GM12878 (cell line): ENCODE measurements around the gene NHLRC4. TPM values are rescaled to one million over a fixed set of nuclear protein-coding genes. Genes with fewer than 3 reads are reported as not detected.

ENCODE experiments used
- ATAC-seq: fragments of 200-7000 bp; cut with Tn5 transposase; 3 replicates; pipeline ENCODE4 v1.9.1; 2020; ENCODE audit warnings: mild to moderate bottlenecking, moderate library complexity
- BruUV-seq: library from RNA; stranded (reverse); fragments of 400-500 nt; replicated peaks from 2 replicates; lab custom pipeline; 2021; lab: Mats Ljungman, UMichigan
- CTCF ChIA-PET: fragments of 300-600 bp; sonication (Branson Sonifier 250); formaldehyde crosslinking; extraction: SDS; loops from one replicate; lab custom pipeline; 2021; ENCODE audit warnings: inconsistent platforms; lab: Yijun Ruan, JAX
- POLR2A ChIA-PET: fragments of 350-600 bp; formaldehyde crosslinking; extraction: SDS; loops from one replicate; lab custom pipeline; 2021; ENCODE audit warnings: inconsistent platforms; lab: Charles Lee
- RAD21 ChIA-PET: fragments of 300-600 bp; sonication (Branson Sonifier 250); formaldehyde crosslinking; loops from one replicate; lab custom pipeline; 2023; ENCODE audit warnings: antibody characterized with exemption; ENCODE audit not compliant: unreplicated experiment; lab: Charles Lee
- SMC1A ChIA-PET: fragments of 300-600 bp; sonication (Branson Sonifier 250); formaldehyde crosslinking; loops from one replicate; lab custom pipeline; 2023; ENCODE audit not compliant: unreplicated experiment, uncharacterized antibody; lab: Charles Lee
- DNase-seq: peaks from one replicate; pipeline ENCODE4 v3.0.0-alpha.2; 2011; ENCODE audit warnings: low read depth, low spot score
- FAIRE-seq: peaks from 3 replicates; lab custom pipeline; 2011; peaks lifted over from hg19 to GRCh38; lab: Jason Lieb, UNC
- H2AFZ ChIP-seq: 2 replicates; pipeline ENCODE4 v1.6.0; 2011; ENCODE audit warnings: low read depth, low read length, control low read depth; ENCODE audit not compliant: control insufficient read depth
- H3K27ac ChIP-seq: 2 replicates; pipeline ENCODE4 v1.5.1; 2011; ENCODE audit warnings: control low read depth; ENCODE audit not compliant: control insufficient read depth, insufficient read depth
- H3K27me3 ChIP-seq, 2 experiments: replicated peaks in 1 of 2; 2 replicates each; pipeline versions ENCODE4 v1.6.0 to v1.6.1; 2011; ENCODE audit warnings: low read length in 1 of 2; ENCODE audit not compliant: control insufficient read depth in 2 of 2, insufficient read depth in 2 of 2
- H3K36me3 ChIP-seq, 2 experiments: 2 replicates each; pipeline ENCODE4 v1.5.1; 2011; ENCODE audit warnings: low read length in 1 of 2; ENCODE audit not compliant: control insufficient read depth in 2 of 2, insufficient read depth in 2 of 2
- H3K4me1 ChIP-seq: 2 replicates; pipeline ENCODE4 v1.6.1; 2011; ENCODE audit warnings: mild to moderate bottlenecking, low read length, moderate library complexity, mixed read lengths; ENCODE audit not compliant: control insufficient read depth, insufficient read depth
- H3K4me2 ChIP-seq: 2 replicates; pipeline ENCODE4 v1.6.0; 2011; ENCODE audit warnings: control low read depth; ENCODE audit not compliant: control insufficient read depth, insufficient read depth
- H3K4me3 ChIP-seq: fragments of 200-600 bp; sonication (generic); 2 replicates; pipeline ENCODE4 v1.5.1; 2016
- H3K79me2 ChIP-seq: 2 replicates; pipeline ENCODE4 v1.6.0; 2011; ENCODE audit warnings: low read length; ENCODE audit not compliant: control insufficient read depth, insufficient read depth
- H3K9ac ChIP-seq: 2 replicates; pipeline ENCODE4 v1.8.0; 2011; ENCODE audit warnings: low read length, control low read depth, mixed read lengths; ENCODE audit not compliant: control insufficient read depth, insufficient read depth
- H3K9me3 ChIP-seq: replicated peaks from 3 replicates; pipeline ENCODE4 v1.5.1; 2011; ENCODE audit warnings: mild to moderate bottlenecking, low read length; ENCODE audit not compliant: control insufficient read depth, insufficient read depth
- H4K20me1 ChIP-seq: 2 replicates; pipeline ENCODE4 v1.6.0; 2011; ENCODE audit not compliant: control insufficient read depth, insufficient read depth
- POLR2AphosphoS2 ChIP-seq: IDR thresholded peaks from 2 replicates; pipeline ENCODE4 v1.6.1; 2011; ENCODE audit warnings: low read depth, mild to moderate bottlenecking, low read length, improper control_type of control experiment, moderate library complexity
- STAT1 ChIP-seq: fragments of 450-650 bp; conservative IDR thresholded peaks from 2 replicates; pipeline ENCODE4 v1.6.1; 2014; ENCODE audit warnings: antibody characterized with exemption, mild to moderate bottlenecking
- ZNF207 ChIP-seq: fragments of 450-650 bp; IDR thresholded peaks from 2 replicates; pipeline ENCODE4 v1.6.1; 2014; ENCODE audit warnings: antibody characterized with exemption, mild to moderate bottlenecking, borderline replicate concordance
- ZNF592 ChIP-seq: fragments of 450-650 bp; IDR thresholded peaks from 2 replicates; pipeline ENCODE4 v1.6.1; 2017; ENCODE audit warnings: mild to moderate bottlenecking, moderate library complexity
- WGBS: methylation state at CpG from one replicate; pipeline ENCODE4 v1.1.6; 2016; ENCODE audit warnings: low lambda C conversion rate; ENCODE audit not compliant: insufficient replicate concordance, insufficient coverage; ENCODE audit errors: missing lambda C conversion rate; 5-methylcytosine and 5-hydroxymethylcytosine counted together
- in situ Hi-C: fragments of 300-500 bp; cut with MboI; formaldehyde crosslinking; loops from 9 replicates; pipeline ENCODE4 v1.14.3; 2018; ENCODE audit warnings: mixed read lengths
- intact Hi-C: fragments of 100-400 bp; cut with micrococcal nuclease; formaldehyde crosslinking; loops from one replicate; pipeline ENCODE4 v1.14.2; 2022; ENCODE audit not compliant: unreplicated experiment
- polyA plus RNA-seq, 11 experiments: library from polyadenylated mRNA; depleted of rRNA in 4 of 11; unstranded in 6 of 11; stranded (reverse) in 5 of 11; fragments of >200 nt; fragmentation: Nextera tagmentation in 4 of 11; fragmentation: Illumina TruSeq in 1 of 11; extraction: Ambion mirVana in 4 of 11; extraction: Trizol in 1 of 11; gene quantifications; 1 replicate in 1 of 11; 2 replicates in 10 of 11; pipeline versions ENCODE4 v1.2.1 to v1.2.3, GENCODE V29; 2011 to 2016; ENCODE audit warnings: inconsistent platforms in 2 of 11, missing spikeins in 2 of 11, low read depth in 1 of 11
- total RNA-seq, 4 experiments: library from RNA; depleted of rRNA in 3 of 4; stranded (reverse); fragments of >200 nt in 3 of 4; fragmentation: Illumina TruSeq in 1 of 4; extraction: Trizol in 1 of 4; gene quantifications; 2 replicates each; pipeline versions ENCODE4 v1.2.1 to v1.2.3, GENCODE V29; 2013 to 2021
- TF ChIP-seq, protein P1 (sequence below), 3 experiments: IDR thresholded peaks in 2 of 3; conservative IDR thresholded peaks in 1 of 3; 2 replicates each; pipeline ENCODE4 v1.5.1; 2011; ENCODE audit warnings: low read depth in 3 of 3, low read length in 3 of 3, mild to moderate bottlenecking in 3 of 3, control low read depth in 2 of 3, moderate library complexity in 2 of 3, inconsistent platforms in 1 of 3, mixed read lengths in 1 of 3; ENCODE audit not compliant: control insufficient read depth in 2 of 3, insufficient read depth in 1 of 3; ENCODE audit errors: extremely low read depth in 1 of 3

NHLRC4 gene
- total and polyA plus RNA-seq, 10 of the 15 experiments (the other 5 are each of a cell fraction or from before 2014, with no cell fraction given) = 0.07 to 1.1 (median 0.57) TPM; not detected in 3

- TF ChIP-seq ZNF592 (no peak), STAT1 (no peak), ZNF207 (no peak)
- TF ChIP-seq, all 136 proteins: peak for 0
Observed at GRCh38 chr16:585351-585750, 18.5 kb downstream of the NHLRC4 start (continued).

- in situ Hi-C loops (no loop called here), intact Hi-C loops (no loop called here)
- no peak for ATAC-seq
- no peaks in the 10 kb centered on the region for H3K36me3 ChIP-seq
- H3K27me3 ChIP-seq = no peaks in the 10 kb centered on the region
- ChIA-PET RAD21 (no interaction called here), SMC1A (no interaction called here), POLR2A (no interaction called here), CTCF (no interaction called here)
- WGBS = 69% methylated on average over 16 of the region's 16 CpGs
- no TSS peak for BruUV-seq
- no peak for FAIRE-seq
- no peak overlapping the region for H3K4me3 ChIP-seq
- no peak overlapping the region for H2AFZ ChIP-seq
- H4K20me1 ChIP-seq = no peaks in the 10 kb centered on the region
- H3K9me3 ChIP-seq = no peaks in the 10 kb centered on the region
- H3K4me1 ChIP-seq = peaks cover 13% of the 10 kb centered on the region
- no peak for DNase-seq
- no peak overlapping the region for H3K4me2 ChIP-seq
- no peak overlapping the region for H3K27ac ChIP-seq
- H3K9ac ChIP-seq = no peak overlapping the region
- TF ChIP-seq, protein P1, sequence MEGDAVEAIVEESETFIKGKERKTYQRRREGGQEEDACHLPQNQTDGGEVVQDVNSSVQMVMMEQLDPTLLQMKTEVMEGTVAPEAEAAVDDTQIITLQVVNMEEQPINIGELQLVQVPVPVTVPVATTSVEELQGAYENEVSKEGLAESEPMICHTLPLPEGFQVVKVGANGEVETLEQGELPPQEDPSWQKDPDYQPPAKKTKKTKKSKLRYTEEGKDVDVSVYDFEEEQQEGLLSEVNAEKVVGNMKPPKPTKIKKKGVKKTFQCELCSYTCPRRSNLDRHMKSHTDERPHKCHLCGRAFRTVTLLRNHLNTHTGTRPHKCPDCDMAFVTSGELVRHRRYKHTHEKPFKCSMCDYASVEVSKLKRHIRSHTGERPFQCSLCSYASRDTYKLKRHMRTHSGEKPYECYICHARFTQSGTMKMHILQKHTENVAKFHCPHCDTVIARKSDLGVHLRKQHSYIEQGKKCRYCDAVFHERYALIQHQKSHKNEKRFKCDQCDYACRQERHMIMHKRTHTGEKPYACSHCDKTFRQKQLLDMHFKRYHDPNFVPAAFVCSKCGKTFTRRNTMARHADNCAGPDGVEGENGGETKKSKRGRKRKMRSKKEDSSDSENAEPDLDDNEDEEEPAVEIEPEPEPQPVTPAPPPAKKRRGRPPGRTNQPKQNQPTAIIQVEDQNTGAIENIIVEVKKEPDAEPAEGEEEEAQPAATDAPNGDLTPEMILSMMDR (IDR thresholded peaks at IDR 0.05 in 2 of 3, conservative IDR thresholded peaks at IDR 0.05 in 1 of 3; ENCODE audit: control insufficient read depth in 2 of 3, extremely low read depth in 1 of 3, insufficient read depth in 1 of 3, low read depth in 3 of 3, low read length in 3 of 3) = no peak
- TF ChIP-seq POLR2AphosphoS2 = 0 out of 2 replicates have a peak, but pooled peaks have one; percentile 16
- H3K79me2 ChIP-seq = peaks cover 26% of the 10 kb centered on the region
Observed at GRCh38 chr16:586047-586644, 19.3 kb downstream of the NHLRC4 start.
